Measurements from ENCODE around the gene TEKT2.
A peak's percentile ranks its signal among the peaks of the same experiment; 100 is the strongest.

The TEKT2 gene

GRCh38 chr1:36083635-36084496 lies at the start of gene TEKT2:
Gene TEKT2 (plus strand): TSS chr1:36084094. CDS start chr1:36084922, 828 bp downstream.
- peak within 1 kb of the TSS; percentile 54 for H3K4me3 ChIP-seq (ENCODE audit: low read depth, low read length)
- no peak for TF ChIP-seq CTCF (IDR thresholded peaks at IDR 0.05; ENCODE audit: low read depth, low read length)

- H3K4me3 ChIP-seq (ENCODE audit: low read depth, low read length): no peak overlapping the region
- TF ChIP-seq CTCF (IDR thresholded peaks at IDR 0.05; ENCODE audit: low read depth, low read length): no peak
Measured at GRCh38 chr1:36034692-36035091, 49.2 kb upstream of the TEKT2 start.

- TF ChIP-seq CTCF (IDR thresholded peaks at IDR 0.05; ENCODE audit: low read depth, low read length): no peak
- H3K4me3 ChIP-seq (ENCODE audit: low read depth, low read length): no peak overlapping the region
Measured at GRCh38 chr1:36035154-36035553, 48.7 kb upstream of the TEKT2 start.

GRCh38 chr1:36040238-36040637 lies 43.7 kb upstream of the TEKT2 start:
- no peak for TF ChIP-seq CTCF (IDR thresholded peaks at IDR 0.05; ENCODE audit: low read depth, low read length)
- no peak overlapping the region for H3K4me3 ChIP-seq (ENCODE audit: low read depth, low read length)

- no peak overlapping the region for H3K4me3 ChIP-seq (ENCODE audit: low read depth, low read length)
- no peak for TF ChIP-seq CTCF (IDR thresholded peaks at IDR 0.05; ENCODE audit: low read depth, low read length)
Measured at GRCh38 chr1:36051821-36052220, 32.1 kb upstream of the TEKT2 start.

- no peak for TF ChIP-seq CTCF (IDR thresholded peaks at IDR 0.05; ENCODE audit: low read depth, low read length)
Measured at GRCh38 chr1:36053978-36054377, 29.9 kb upstream of the TEKT2 start.

GRCh38 chr1:36055706-36056105 lies 28.2 kb upstream of the TEKT2 start:
- H3K4me3 ChIP-seq (ENCODE audit: low read depth, low read length): no peak overlapping the region
- TF ChIP-seq CTCF (IDR thresholded peaks at IDR 0.05; ENCODE audit: low read depth, low read length): no peak

More at GRCh38 chr1:36053978-36054377, 29.9 kb upstream of the TEKT2 start:
- no peak overlapping the region for H3K4me3 ChIP-seq (ENCODE audit: low read depth, low read length)
